ENCODE data around the gene PCSK4. TPM values are rescaled to one million over a fixed set of nuclear protein-coding genes. Genes with fewer than 3 reads are reported as not detected.
A peak's percentile ranks its signal among the peaks of the same experiment; 100 is the strongest.

The PCSK4 gene
- total and polyA plus RNA-seq, 9 of the 15 experiments (the other 6 are each of a cell fraction or from before 2014, with no cell fraction given), result 0.01 to 9.1 (median 2.1) TPM; not detected in 1

- TF ChIP-seq SIN3A (IDR thresholded peaks at IDR 0.05; ENCODE audit: borderline replicate concordance in 2 of 2, control insufficient read depth in 1 of 2, low read depth in 2 of 2, low read length in 2 of 2) (0 out of 4 replicates have a peak, but pooled peaks of 1 of the 2 experiments have one; percentile 23), TFAP4 (CRISPR knock-in tag; IDR thresholded peaks at IDR 0.05; ENCODE audit: borderline replicate concordance) (peak; percentile 82), ZBTB7A (IDR thresholded peaks at IDR 0.05; ENCODE audit: borderline replicate concordance, control insufficient read depth, low read depth, low read length) (peak; percentile 2; the same call in 1 of the 2 replicates), ETV5 (CRISPR knock-in tag; IDR thresholded peaks at IDR 0.05; ENCODE audit: low read depth) (no peak), MNT (conservative IDR thresholded peaks at IDR 0.05) (peak in 1 of 2 experiments; percentile 52; a peak in 3 of 4 replicates), E2F6 (IDR thresholded peaks at IDR 0.05; ENCODE audit: borderline replicate concordance in 1 of 2, extremely low read depth in 1 of 2, insufficient read depth in 1 of 2, insufficient read length in 1 of 2, low read depth in 1 of 2, low read length in 1 of 2, poor library complexity in 1 of 2, severe bottlenecking in 1 of 2) (peak in 1 of 2 experiments; percentile 48), NFIC (IDR thresholded peaks at IDR 0.05) (peak; percentile 46), ZNF174 (CRISPR knock-in tag; IDR thresholded peaks at IDR 0.05) (no peak), THRAP3 (IDR thresholded peaks at IDR 0.05; ENCODE audit: borderline replicate concordance) (no peak)
These were observed 36.4 kb downstream of the PCSK4 start (continued) for GRCh38 chr19:1453525-1454364.
